ENCODE data around the gene INAFM2. TPM values are rescaled to one million over a fixed set of nuclear protein-coding genes. Genes with fewer than 3 reads are reported as not detected.

Gene INAFM2
- 22.8 and 23.3 TPM in 2 replicates for total RNA-seq

- intact Hi-C loops (cut with micrococcal nuclease) = loop anchor here (1.0 to 5.0 kb wide), 6 partner anchors 11 to 276 kb away; partner anchors contain the start of genes ANKRD63 and PLCB2
- DNase-seq = peak; percentile 97
- Mint-ChIP-seq H3K27me3 (peaks cover 16% of the 10 kb centered on the region), H3K9me3 (no peaks in the 10 kb centered on the region), H3K27ac (no peak within 1 kb of the TSS), H3K36me3 (ENCODE audit: low read depth) (peaks cover 10% of the 10 kb centered on the region), H3K4me3 (peak within 1 kb of the TSS; percentile 82), H3K4me1 (peaks cover 31% of the 10 kb centered on the region)
These were observed at the start of gene INAFM2 for GRCh38 chr15:40323239-40323952. Gene INAFM2 (plus strand): TSS chr15:40323692. CDS start chr15:40324056, 364 bp downstream.

- H3K36me3 Mint-ChIP-seq (ENCODE audit: low read depth) = no peaks in the 10 kb centered on the region
- H3K4me3 Mint-ChIP-seq = no peak overlapping the region
- H3K27ac Mint-ChIP-seq = no peak overlapping the region
- peak; percentile 97 for DNase-seq
- no peaks in the 10 kb centered on the region for H3K9me3 Mint-ChIP-seq
- intact Hi-C loops (cut with micrococcal nuclease) = loop anchor here (1.0 to 2.0 kb wide), 3 partner anchors 57 to 488 kb away; no protein-coding TSS in a partner anchor
- H3K27me3 Mint-ChIP-seq = peaks cover 21% of the 10 kb centered on the region
- H3K4me1 Mint-ChIP-seq = peaks cover 7% of the 10 kb centered on the region
These were observed 48.9 kb upstream of the INAFM2 start for GRCh38 chr15:40274350-40275274.

GRCh38 chr15:40275523-40275922 is 48.0 kb upstream of the INAFM2 start:
- no peaks in the 10 kb centered on the region for H3K9me3 Mint-ChIP-seq
- peaks cover 26% of the 10 kb centered on the region for H3K27me3 Mint-ChIP-seq
- H3K27ac Mint-ChIP-seq = no peak overlapping the region
- no peak overlapping the region for H3K4me3 Mint-ChIP-seq
- peaks cover 7% of the 10 kb centered on the region for H3K4me1 Mint-ChIP-seq
- no peak for DNase-seq
- intact Hi-C loops (cut with micrococcal nuclease) = loop anchor here (2.0 kb wide), 1 partner anchor 489 kb away; no protein-coding TSS in a partner anchor
- H3K36me3 Mint-ChIP-seq (ENCODE audit: low read depth) = no peaks in the 10 kb centered on the region

- Mint-ChIP-seq H3K27ac (no peak overlapping the region), H3K36me3 (ENCODE audit: low read depth) (no peaks in the 10 kb centered on the region), H3K4me3 (no peak overlapping the region), H3K27me3 (peaks cover 31% of the 10 kb centered on the region), H3K4me1 (peaks cover 7% of the 10 kb centered on the region), H3K9me3 (no peaks in the 10 kb centered on the region)
- DNase-seq = no peak
- intact Hi-C loops (cut with micrococcal nuclease) = loop anchor here (2.0 kb wide), 1 partner anchor 489 kb away; no protein-coding TSS in a partner anchor
These were observed 47.5 kb upstream of the INAFM2 start for GRCh38 chr15:40275954-40276353.

- Mint-ChIP-seq H3K36me3 (ENCODE audit: low read depth) (no peaks in the 10 kb centered on the region), H3K4me1 (peaks cover 9% of the 10 kb centered on the region), H3K27ac (no peak overlapping the region), H3K9me3 (no peaks in the 10 kb centered on the region), H3K4me3 (no peak overlapping the region), H3K27me3 (peaks cover 34% of the 10 kb centered on the region)
- intact Hi-C loops (cut with micrococcal nuclease) = no loop called here
- no peak for DNase-seq
These were observed 46.6 kb upstream of the INAFM2 start for GRCh38 chr15:40276927-40277326.

GRCh38 chr15:40277471-40277870 is 46.0 kb upstream of the INAFM2 start:
- peaks cover 34% of the 10 kb centered on the region for H3K27me3 Mint-ChIP-seq
- H3K4me3 Mint-ChIP-seq = no peak overlapping the region
- DNase-seq = no peak
- no peaks in the 10 kb centered on the region for H3K36me3 Mint-ChIP-seq (ENCODE audit: low read depth)
- H3K9me3 Mint-ChIP-seq = no peaks in the 10 kb centered on the region
- peaks cover 9% of the 10 kb centered on the region for H3K4me1 Mint-ChIP-seq
- no peak overlapping the region for H3K27ac Mint-ChIP-seq
- intact Hi-C loops (cut with micrococcal nuclease) = no loop called here

- peaks cover 34% of the 10 kb centered on the region for H3K27me3 Mint-ChIP-seq
- intact Hi-C loops (cut with micrococcal nuclease) = no loop called here
- no peak for DNase-seq
- no peaks in the 10 kb centered on the region for H3K9me3 Mint-ChIP-seq
- H3K4me3 Mint-ChIP-seq = no peak overlapping the region
- no peak overlapping the region for H3K27ac Mint-ChIP-seq
- H3K36me3 Mint-ChIP-seq (ENCODE audit: low read depth) = no peaks in the 10 kb centered on the region
- H3K4me1 Mint-ChIP-seq = peaks cover 9% of the 10 kb centered on the region
These were observed 45.5 kb upstream of the INAFM2 start for GRCh38 chr15:40278026-40278425.

GRCh38 chr15:40279437-40280141 is 43.9 kb upstream of the INAFM2 start:
- Mint-ChIP-seq H3K9me3 (no peaks in the 10 kb centered on the region), H3K27ac (no peak overlapping the region), H3K4me3 (no peak overlapping the region), H3K4me1 (peaks cover 8% of the 10 kb centered on the region), H3K36me3 (ENCODE audit: low read depth) (no peaks in the 10 kb centered on the region), H3K27me3 (peaks cover 45% of the 10 kb centered on the region)
- DNase-seq = peak; percentile 93
- intact Hi-C loops (cut with micrococcal nuclease) = loop anchor here (1.0 to 5.0 kb wide), 3 partner anchors 31 to 59 kb away; partner anchors contain the start of gene INAFM2

GRCh38 chr15:40280260-40281056 is 43.0 kb upstream of the INAFM2 start:
- no peaks in the 10 kb centered on the region for H3K36me3 Mint-ChIP-seq (ENCODE audit: low read depth)
- H3K27me3 Mint-ChIP-seq = peaks cover 45% of the 10 kb centered on the region
- intact Hi-C loops (cut with micrococcal nuclease) = loop anchor here (5.0 kb wide), 1 partner anchor 42 kb away; the partner anchor contains the start of gene INAFM2
- peak overlapping the region; percentile 61 for H3K4me3 Mint-ChIP-seq
- H3K4me1 Mint-ChIP-seq = peaks cover 4% of the 10 kb centered on the region
- no peak overlapping the region for H3K27ac Mint-ChIP-seq
- no peaks in the 10 kb centered on the region for H3K9me3 Mint-ChIP-seq
- DNase-seq = no peak

GRCh38 chr15:40281057-40281800 is 42.3 kb upstream of the INAFM2 start:
- H3K9me3 Mint-ChIP-seq = no peaks in the 10 kb centered on the region
- intact Hi-C loops (cut with micrococcal nuclease) = loop anchor here (5.0 kb wide), 1 partner anchor 41 kb away; the partner anchor contains the start of gene INAFM2
- H3K27me3 Mint-ChIP-seq = peaks cover 45% of the 10 kb centered on the region
- H3K27ac Mint-ChIP-seq = no peak overlapping the region
- H3K4me3 Mint-ChIP-seq = peak overlapping the region; percentile 61
- no peak for DNase-seq
- peaks cover 4% of the 10 kb centered on the region for H3K4me1 Mint-ChIP-seq
- peaks cover 4% of the 10 kb centered on the region for H3K36me3 Mint-ChIP-seq (ENCODE audit: low read depth)

- intact Hi-C loops (cut with micrococcal nuclease) = loop anchor here (5.0 kb wide), 1 partner anchor 41 kb away; the partner anchor contains the start of gene INAFM2
- H3K36me3 Mint-ChIP-seq (ENCODE audit: low read depth) = peaks cover 4% of the 10 kb centered on the region
- DNase-seq = no peak
These were observed 41.7 kb upstream of the INAFM2 start for GRCh38 chr15:40281801-40282146.

More at GRCh38 chr15:40281801-40282146, 41.7 kb upstream of the INAFM2 start:
- H3K4me1 Mint-ChIP-seq = peaks cover 4% of the 10 kb centered on the region
- peaks cover 43% of the 10 kb centered on the region for H3K27me3 Mint-ChIP-seq
- H3K9me3 Mint-ChIP-seq = no peaks in the 10 kb centered on the region
- no peak overlapping the region for H3K27ac Mint-ChIP-seq
- H3K4me3 Mint-ChIP-seq = no peak overlapping the region

All from activated CD4-positive, alpha-beta T cell treated with anti-CD3 and anti-CD28 coated beads, Interleukin-2, amount 10 ng/mL, durations not matched to agents 24 days and 14 days (primary cell).